ENCODE data around the gene PHACTR1. TPM values are rescaled to one million over a fixed set of nuclear protein-coding genes. Genes with fewer than 3 reads are reported as not detected.

Gene PHACTR1
- total and polyA plus RNA-seq, 2 experiments from 2014 or later: 0.65 to 3.2 TPM

DNA sequence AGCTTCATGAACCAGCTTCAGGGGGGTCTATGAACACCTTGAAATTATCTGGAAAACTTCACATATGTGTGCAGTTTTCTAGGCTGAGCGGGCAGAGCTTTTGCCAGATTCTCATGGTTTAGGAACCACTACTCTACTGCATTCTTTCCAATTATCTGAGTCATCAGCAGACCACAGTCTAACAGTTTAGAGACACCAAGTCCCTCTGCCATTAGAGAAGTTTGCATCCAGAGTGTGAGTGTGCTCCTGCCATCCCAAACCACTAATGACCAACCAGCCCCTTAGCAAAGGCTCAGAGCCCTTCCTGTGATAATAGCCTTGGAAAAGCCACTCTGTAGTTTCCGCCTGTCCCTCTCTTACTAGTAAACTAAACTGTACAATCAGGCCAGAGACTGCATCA is 96.8 kb downstream of the PHACTR1 start:
- TF ChIP-seq EZH2 (IDR thresholded peaks at IDR 0.05; ENCODE audit: insufficient read depth, poor library complexity, severe bottlenecking): no peak
- TF ChIP-seq EZH2phosphoT487 (IDR thresholded peaks at IDR 0.05; ENCODE audit: insufficient read depth, low read depth): no peak
- Histone ChIP-seq H3K79me2 (ENCODE audit: insufficient read depth) (no peaks in the 10 kb centered on the region), H3K9me3 (ENCODE audit: low read depth) (no peaks in the 10 kb centered on the region), H3K9me2 (ENCODE audit: insufficient read depth) (no peaks in the 10 kb centered on the region), H3F3A (ENCODE audit: insufficient read depth) (peaks cover 7% of the 10 kb centered on the region; the same call in 1 of the 2 replicates), H2AFZ (no peak overlapping the region), H3K4me1 (ENCODE audit: insufficient read depth) (peaks cover 14% of the 10 kb centered on the region), H3K4me3 (no peak overlapping the region), H3K9ac (no peak overlapping the region), H3K27ac (no peak overlapping the region), H3K4me2 (ENCODE audit: unreplicated experiment) (no peak overlapping the region), H3K36me3 (ENCODE audit: low read depth) (no peaks in the 10 kb centered on the region), H3K27me3 (replicated peaks; ENCODE audit: insufficient read depth) (no peaks in the 10 kb centered on the region), H4K20me1 (ENCODE audit: insufficient read depth) (no peaks in the 10 kb centered on the region)
- in situ Hi-C loops (cut with MboI): no loop called here
- 67 to 85% methylated on average over 2 of the region's 2 CpGs for WGBS, 2 experiments (ENCODE audit: low coverage in 1 of 2, low lambda C conversion rate in 2 of 2, missing lambda C conversion rate in 2 of 2)
- peak; percentile 77 for DNase-seq

DNA sequence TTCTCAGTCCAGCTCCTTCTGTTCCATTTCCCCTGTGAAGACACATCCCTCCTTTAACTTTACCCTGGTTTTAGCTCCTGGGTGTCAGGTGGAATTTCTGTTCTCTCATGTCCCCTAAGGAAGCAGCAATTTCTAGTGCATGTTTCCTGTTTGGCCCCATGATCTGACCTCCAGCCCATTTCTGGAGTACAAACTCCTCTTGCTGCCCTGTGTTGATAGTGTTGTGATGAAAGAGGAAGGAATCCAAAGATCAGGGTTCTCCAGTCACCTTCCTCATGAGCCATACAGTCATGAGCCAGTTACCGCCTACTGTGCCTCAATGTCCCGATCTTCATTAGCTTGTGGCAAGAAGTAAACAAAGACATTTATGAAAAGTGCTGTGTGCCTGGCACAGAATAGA is 97.4 kb downstream of the PHACTR1 start:
- Histone ChIP-seq H3K9ac (no peak overlapping the region), H3K9me3 (ENCODE audit: low read depth) (no peaks in the 10 kb centered on the region), H4K20me1 (ENCODE audit: insufficient read depth) (no peaks in the 10 kb centered on the region), H3F3A (ENCODE audit: insufficient read depth) (peaks cover 7% of the 10 kb centered on the region; the same call in 1 of the 2 replicates), H3K4me3 (no peak overlapping the region), H3K9me2 (ENCODE audit: insufficient read depth) (no peaks in the 10 kb centered on the region), H3K4me1 (ENCODE audit: insufficient read depth) (peaks cover 14% of the 10 kb centered on the region), H3K27ac (no peak overlapping the region), H3K4me2 (ENCODE audit: unreplicated experiment) (no peak overlapping the region), H3K27me3 (replicated peaks; ENCODE audit: insufficient read depth) (no peaks in the 10 kb centered on the region), H3K36me3 (ENCODE audit: low read depth) (no peaks in the 10 kb centered on the region), H2AFZ (no peak overlapping the region), H3K79me2 (ENCODE audit: insufficient read depth) (no peaks in the 10 kb centered on the region)
- in situ Hi-C loops (cut with MboI): no loop called here
- no peak for TF ChIP-seq EZH2phosphoT487 (IDR thresholded peaks at IDR 0.05; ENCODE audit: insufficient read depth, low read depth)
- TF ChIP-seq EZH2 (IDR thresholded peaks at IDR 0.05; ENCODE audit: insufficient read depth, poor library complexity, severe bottlenecking): no peak
- no peak for DNase-seq
- 95 to 98% methylated on average over 2 of the region's 2 CpGs for WGBS, 2 experiments (ENCODE audit: low coverage in 1 of 2, low lambda C conversion rate in 2 of 2, missing lambda C conversion rate in 2 of 2)

DNA sequence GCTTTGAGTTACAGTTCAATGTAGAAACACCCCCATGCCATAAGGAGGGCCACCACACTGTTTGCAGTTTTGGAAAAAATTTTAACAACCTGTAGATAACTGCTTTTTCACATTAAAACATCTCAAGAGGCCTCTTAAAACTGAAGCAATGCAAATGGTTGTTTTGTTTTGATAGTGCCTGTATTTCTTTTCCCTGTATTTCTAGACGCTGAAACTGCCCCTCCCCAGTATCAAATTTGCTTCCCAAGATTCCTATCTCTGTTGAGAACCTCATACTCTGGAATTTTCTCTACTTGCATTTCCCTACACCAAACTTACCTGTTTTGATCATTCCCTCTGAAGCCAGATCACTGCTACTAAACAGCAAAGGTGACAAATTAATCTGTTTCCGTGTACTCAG is 98.5 kb downstream of the PHACTR1 start:
- Histone ChIP-seq H3K4me1 (ENCODE audit: insufficient read depth) (peaks cover 14% of the 10 kb centered on the region), H3K79me2 (ENCODE audit: insufficient read depth) (no peaks in the 10 kb centered on the region), H3K27me3 (replicated peaks; ENCODE audit: insufficient read depth) (no peaks in the 10 kb centered on the region), H3F3A (ENCODE audit: insufficient read depth) (peaks cover 7% of the 10 kb centered on the region; the same call in 1 of the 2 replicates), H3K9me2 (ENCODE audit: insufficient read depth) (no peaks in the 10 kb centered on the region), H3K9ac (no peak overlapping the region), H3K27ac (no peak overlapping the region), H4K20me1 (ENCODE audit: insufficient read depth) (no peaks in the 10 kb centered on the region), H3K4me3 (no peak overlapping the region), H2AFZ (no peak overlapping the region), H3K4me2 (ENCODE audit: unreplicated experiment) (no peak overlapping the region), H3K36me3 (ENCODE audit: low read depth) (no peaks in the 10 kb centered on the region), H3K9me3 (ENCODE audit: low read depth) (no peaks in the 10 kb centered on the region)
- 72 to 86% methylated on average over 2 of the region's 2 CpGs for WGBS, 2 experiments (ENCODE audit: low coverage in 1 of 2, low lambda C conversion rate in 2 of 2, missing lambda C conversion rate in 2 of 2)
- TF ChIP-seq EZH2 (IDR thresholded peaks at IDR 0.05; ENCODE audit: insufficient read depth, poor library complexity, severe bottlenecking): no peak
- TF ChIP-seq EZH2phosphoT487 (IDR thresholded peaks at IDR 0.05; ENCODE audit: insufficient read depth, low read depth): no peak
- DNase-seq: no peak
- in situ Hi-C loops (cut with MboI): no loop called here

DNA sequence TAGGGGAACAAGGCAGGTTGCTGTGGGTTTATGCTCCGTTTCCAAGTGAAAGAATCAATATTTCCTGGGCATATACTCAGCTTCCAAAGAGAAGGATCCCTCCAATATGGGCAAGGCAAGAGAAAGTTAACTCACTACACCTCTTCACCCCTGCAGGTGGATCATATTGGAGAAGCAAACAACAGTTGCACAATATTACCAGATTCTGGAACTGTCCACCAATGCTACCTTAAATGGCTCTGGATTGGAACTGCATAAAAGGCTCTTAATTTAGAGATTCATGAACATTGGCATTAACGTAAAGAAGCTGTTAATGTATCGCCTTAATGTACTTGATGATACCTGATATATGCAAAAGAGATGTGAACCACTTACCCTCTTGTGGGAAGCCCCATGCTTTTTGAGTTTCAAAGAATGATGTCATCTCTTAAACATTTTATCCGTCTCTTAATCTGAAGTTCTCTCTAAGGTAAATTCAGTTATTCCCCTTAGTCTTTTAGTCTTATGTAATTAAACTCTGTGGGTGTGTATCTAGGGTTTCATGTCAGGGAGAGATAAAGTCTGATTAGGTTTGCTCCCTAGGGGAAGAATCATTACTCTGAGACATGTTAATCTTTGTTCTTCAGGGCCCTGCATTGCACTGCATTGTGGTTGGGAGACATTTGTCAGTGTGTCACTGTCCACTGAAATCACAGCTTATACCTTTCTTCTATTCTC is 99.5 kb downstream of the PHACTR1 start:
- H3K9me3 ChIP-seq (ENCODE audit: low read depth): no peaks in the 10 kb centered on the region
- no peaks in the 10 kb centered on the region for H3K36me3 ChIP-seq (ENCODE audit: low read depth)
- no peaks in the 10 kb centered on the region for H3K27me3 ChIP-seq (replicated peaks; ENCODE audit: insufficient read depth)
- TF ChIP-seq EZH2 (IDR thresholded peaks at IDR 0.05; ENCODE audit: insufficient read depth, poor library complexity, severe bottlenecking) (no peak), EZH2phosphoT487 (IDR thresholded peaks at IDR 0.05; ENCODE audit: insufficient read depth, low read depth) (no peak)
- no peak overlapping the region for H3K27ac ChIP-seq
- no peaks in the 10 kb centered on the region for H3K79me2 ChIP-seq (ENCODE audit: insufficient read depth)
- no peak overlapping the region for H2AFZ ChIP-seq
- DNase-seq: no peak
- no peaks in the 10 kb centered on the region for H4K20me1 ChIP-seq (ENCODE audit: insufficient read depth)
- H3K9ac ChIP-seq: no peak overlapping the region
- no peak overlapping the region for H3K4me2 ChIP-seq (ENCODE audit: unreplicated experiment)
- WGBS, 2 experiments (ENCODE audit: low coverage in 1 of 2, low lambda C conversion rate in 2 of 2, missing lambda C conversion rate in 2 of 2): 76 to 79% methylated on average over 4 of the region's 4 CpGs
- in situ Hi-C loops (cut with MboI): no loop called here
- peaks cover 7% of the 10 kb centered on the region; the same call in 1 of the 2 replicates for H3F3A ChIP-seq (ENCODE audit: insufficient read depth)
- H3K4me3 ChIP-seq: no peak overlapping the region
- H3K9me2 ChIP-seq (ENCODE audit: insufficient read depth): no peaks in the 10 kb centered on the region
- H3K4me1 ChIP-seq (ENCODE audit: insufficient read depth): peaks cover 14% of the 10 kb centered on the region

Measured in GM23248 (cell line).